Fibroblast of villous mesenchyme (primary cell): ENCODE measurements around the gene NPC1. TPM values are rescaled to one million over a fixed set of nuclear protein-coding genes. Genes with fewer than 3 reads are reported as not detected.

Experiments
- DNase-seq: peaks from one replicate; pipeline ENCODE4 v3.0.0-alpha.2; 2010; ENCODE audit warnings: low read depth
- H3K4me3 ChIP-seq: 2 replicates; pipeline ENCODE4 v1.5.1; 2011; ENCODE audit warnings: low read depth, mild to moderate bottlenecking, low read length
- total RNA-seq: library from RNA; depleted of rRNA; stranded (reverse); fragments of >200 nt; gene quantifications from 2 replicates; pipeline ENCODE4 v1.2.3, GENCODE V29; 2012
- TF ChIP-seq, protein P1 (sequence below): IDR thresholded peaks from 2 replicates; pipeline ENCODE4 v1.5.1; 2012; ENCODE audit warnings: low read depth, mild to moderate bottlenecking, low read length; ENCODE audit not compliant: insufficient read depth

NPC1 gene
- total RNA-seq, 1 donor, result 38.4 TPM

GRCh38 chr18:23631312-23631711 lies 45.0 kb upstream of the NPC1 start:
- H3K4me3 ChIP-seq, result no peak overlapping the region
- DNase-seq, result no peak
- TF ChIP-seq, protein P1, sequence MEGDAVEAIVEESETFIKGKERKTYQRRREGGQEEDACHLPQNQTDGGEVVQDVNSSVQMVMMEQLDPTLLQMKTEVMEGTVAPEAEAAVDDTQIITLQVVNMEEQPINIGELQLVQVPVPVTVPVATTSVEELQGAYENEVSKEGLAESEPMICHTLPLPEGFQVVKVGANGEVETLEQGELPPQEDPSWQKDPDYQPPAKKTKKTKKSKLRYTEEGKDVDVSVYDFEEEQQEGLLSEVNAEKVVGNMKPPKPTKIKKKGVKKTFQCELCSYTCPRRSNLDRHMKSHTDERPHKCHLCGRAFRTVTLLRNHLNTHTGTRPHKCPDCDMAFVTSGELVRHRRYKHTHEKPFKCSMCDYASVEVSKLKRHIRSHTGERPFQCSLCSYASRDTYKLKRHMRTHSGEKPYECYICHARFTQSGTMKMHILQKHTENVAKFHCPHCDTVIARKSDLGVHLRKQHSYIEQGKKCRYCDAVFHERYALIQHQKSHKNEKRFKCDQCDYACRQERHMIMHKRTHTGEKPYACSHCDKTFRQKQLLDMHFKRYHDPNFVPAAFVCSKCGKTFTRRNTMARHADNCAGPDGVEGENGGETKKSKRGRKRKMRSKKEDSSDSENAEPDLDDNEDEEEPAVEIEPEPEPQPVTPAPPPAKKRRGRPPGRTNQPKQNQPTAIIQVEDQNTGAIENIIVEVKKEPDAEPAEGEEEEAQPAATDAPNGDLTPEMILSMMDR, result no peak

GRCh38 chr18:23629444-23629946 lies 43.2 kb upstream of the NPC1 start:
- TF ChIP-seq, protein P1, result no peak
- no peak for DNase-seq
- no peak overlapping the region for H3K4me3 ChIP-seq

GRCh38 chr18:23627970-23628369 lies 41.7 kb upstream of the NPC1 start:
- no peak for DNase-seq
- H3K4me3 ChIP-seq, result no peak overlapping the region
- TF ChIP-seq, protein P1, result no peak

GRCh38 chr18:23627321-23627720 lies 41.0 kb upstream of the NPC1 start:
- DNase-seq, result peak; percentile 70
- H3K4me3 ChIP-seq, result no peak overlapping the region
- TF ChIP-seq, protein P1, result no peak

- DNase-seq, result peak; percentile 41
- TF ChIP-seq, protein P1, result no peak
- no peak overlapping the region for H3K4me3 ChIP-seq
These were observed 40.4 kb upstream of the NPC1 start for GRCh38 chr18:23626451-23627279.

DNA sequence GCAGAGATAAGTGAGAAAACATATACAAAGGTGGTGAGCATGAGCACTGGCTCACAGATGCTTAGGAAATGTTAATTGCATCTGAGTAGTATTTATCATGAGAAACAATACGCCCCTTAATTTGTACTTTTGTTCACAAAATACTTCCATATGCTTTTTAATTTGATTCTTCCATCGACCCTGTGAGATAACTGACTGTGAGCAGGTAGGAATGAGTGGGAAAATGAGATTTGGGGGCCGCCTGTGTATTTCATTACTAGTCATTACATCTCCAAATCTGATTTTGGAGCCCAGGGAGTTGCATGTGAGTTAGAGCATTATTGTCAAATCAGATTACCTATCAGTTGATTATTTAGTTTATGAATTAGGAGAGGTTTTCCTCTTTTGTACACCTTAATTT lies 36.7 kb upstream of the NPC1 start:
- DNase-seq, result no peak
- TF ChIP-seq, protein P1, result no peak
- no peak overlapping the region for H3K4me3 ChIP-seq
